Fibroblast of lung (primary cell): ENCODE data around the gene PPP1R9A.

Experiments
- EZH2 ChIP-seq: IDR thresholded peaks from 2 replicates; pipeline ENCODE4 v1.5.1; 2012; ENCODE audit warnings: low read length, control low read depth, mild to moderate bottlenecking; ENCODE audit errors: missing control alignments
- TF ChIP-seq, protein P1 (sequence below), 2 donors: IDR thresholded peaks in 1 of 2; conservative IDR thresholded peaks in 1 of 2; 1 replicate in 1 of 2; 2 replicates in 1 of 2; pipeline ENCODE4 v1.5.1; 2011 to 2012; ENCODE audit warnings: low read length in 2 of 2, control low read depth in 1 of 2, inconsistent platforms in 1 of 2, low read depth in 1 of 2, mild to moderate bottlenecking in 1 of 2

DNA sequence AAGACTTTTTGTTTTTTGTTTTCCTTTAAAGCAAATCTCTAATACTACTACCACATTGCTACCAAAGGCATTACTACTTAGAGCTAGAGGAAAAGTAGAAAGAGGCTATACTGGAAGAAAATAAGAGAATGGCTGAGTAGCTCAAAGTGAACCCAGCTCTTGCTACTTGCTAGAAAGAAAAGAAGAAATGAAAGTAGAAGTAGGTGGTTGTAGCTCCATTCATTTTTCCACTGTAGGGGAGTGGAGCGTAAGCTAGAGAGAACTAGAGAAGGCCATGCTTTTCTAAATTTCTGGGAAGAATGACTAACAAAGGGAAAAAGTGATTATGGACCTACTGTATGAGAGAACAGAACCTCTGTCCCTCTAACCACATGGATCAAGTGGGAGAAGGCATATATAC is 232.5 kb downstream of the PPP1R9A start:
- TF ChIP-seq, protein P1, sequence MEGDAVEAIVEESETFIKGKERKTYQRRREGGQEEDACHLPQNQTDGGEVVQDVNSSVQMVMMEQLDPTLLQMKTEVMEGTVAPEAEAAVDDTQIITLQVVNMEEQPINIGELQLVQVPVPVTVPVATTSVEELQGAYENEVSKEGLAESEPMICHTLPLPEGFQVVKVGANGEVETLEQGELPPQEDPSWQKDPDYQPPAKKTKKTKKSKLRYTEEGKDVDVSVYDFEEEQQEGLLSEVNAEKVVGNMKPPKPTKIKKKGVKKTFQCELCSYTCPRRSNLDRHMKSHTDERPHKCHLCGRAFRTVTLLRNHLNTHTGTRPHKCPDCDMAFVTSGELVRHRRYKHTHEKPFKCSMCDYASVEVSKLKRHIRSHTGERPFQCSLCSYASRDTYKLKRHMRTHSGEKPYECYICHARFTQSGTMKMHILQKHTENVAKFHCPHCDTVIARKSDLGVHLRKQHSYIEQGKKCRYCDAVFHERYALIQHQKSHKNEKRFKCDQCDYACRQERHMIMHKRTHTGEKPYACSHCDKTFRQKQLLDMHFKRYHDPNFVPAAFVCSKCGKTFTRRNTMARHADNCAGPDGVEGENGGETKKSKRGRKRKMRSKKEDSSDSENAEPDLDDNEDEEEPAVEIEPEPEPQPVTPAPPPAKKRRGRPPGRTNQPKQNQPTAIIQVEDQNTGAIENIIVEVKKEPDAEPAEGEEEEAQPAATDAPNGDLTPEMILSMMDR (conservative IDR thresholded peaks at IDR 0.05 in 1 of 2, IDR thresholded peaks at IDR 0.05 in 1 of 2; ENCODE audit: low read depth in 1 of 2, low read length in 2 of 2): no peak
- TF ChIP-seq EZH2: no peak
